ENCODE results near the gene GCSAML. TPM values are rescaled to one million over a fixed set of nuclear protein-coding genes. Genes with fewer than 3 reads are reported as not detected.

The GCSAML gene
- total RNA-seq, 4 donors from 2014 or later, result 0.18 to 1.7 (median 0.41) TPM

DNA sequence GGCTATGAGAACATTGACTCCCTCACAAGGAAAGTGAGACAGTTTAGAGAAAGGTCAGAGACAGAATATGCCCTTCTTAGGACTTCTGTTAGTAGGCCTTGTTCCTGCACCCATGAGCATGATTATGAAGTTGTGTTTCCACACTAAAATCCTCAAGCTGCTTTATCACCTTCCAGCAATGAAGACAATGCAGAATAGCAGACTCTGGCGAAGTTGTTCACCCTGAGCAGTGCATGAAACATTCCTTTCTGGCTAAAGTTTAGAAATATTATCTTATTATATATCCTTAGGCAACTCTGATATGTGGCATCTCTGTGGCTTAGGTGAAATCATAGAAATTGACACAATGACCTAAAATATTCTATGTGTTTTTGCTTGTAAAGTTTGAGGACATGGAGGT lies 25.3 kb downstream of the GCSAML start:
- no peak for TF ChIP-seq POLR2A (IDR thresholded peaks at IDR 0.05)
- TF ChIP-seq, protein P1, sequence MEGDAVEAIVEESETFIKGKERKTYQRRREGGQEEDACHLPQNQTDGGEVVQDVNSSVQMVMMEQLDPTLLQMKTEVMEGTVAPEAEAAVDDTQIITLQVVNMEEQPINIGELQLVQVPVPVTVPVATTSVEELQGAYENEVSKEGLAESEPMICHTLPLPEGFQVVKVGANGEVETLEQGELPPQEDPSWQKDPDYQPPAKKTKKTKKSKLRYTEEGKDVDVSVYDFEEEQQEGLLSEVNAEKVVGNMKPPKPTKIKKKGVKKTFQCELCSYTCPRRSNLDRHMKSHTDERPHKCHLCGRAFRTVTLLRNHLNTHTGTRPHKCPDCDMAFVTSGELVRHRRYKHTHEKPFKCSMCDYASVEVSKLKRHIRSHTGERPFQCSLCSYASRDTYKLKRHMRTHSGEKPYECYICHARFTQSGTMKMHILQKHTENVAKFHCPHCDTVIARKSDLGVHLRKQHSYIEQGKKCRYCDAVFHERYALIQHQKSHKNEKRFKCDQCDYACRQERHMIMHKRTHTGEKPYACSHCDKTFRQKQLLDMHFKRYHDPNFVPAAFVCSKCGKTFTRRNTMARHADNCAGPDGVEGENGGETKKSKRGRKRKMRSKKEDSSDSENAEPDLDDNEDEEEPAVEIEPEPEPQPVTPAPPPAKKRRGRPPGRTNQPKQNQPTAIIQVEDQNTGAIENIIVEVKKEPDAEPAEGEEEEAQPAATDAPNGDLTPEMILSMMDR (IDR thresholded peaks at IDR 0.05), result no peak
- DNase-seq, result no peak
- Histone ChIP-seq H3K27me3 (no peaks in the 10 kb centered on the region), H3K36me3 (no peaks in the 10 kb centered on the region), H3K27ac (no peak overlapping the region), H3K9me3 (peaks cover 0 to 3% (median 0%) of the 10 kb centered on the region in 4 donors), H3K4me3 (no peak overlapping the region), H3K4me1 (no peaks in the 10 kb centered on the region)

DNA sequence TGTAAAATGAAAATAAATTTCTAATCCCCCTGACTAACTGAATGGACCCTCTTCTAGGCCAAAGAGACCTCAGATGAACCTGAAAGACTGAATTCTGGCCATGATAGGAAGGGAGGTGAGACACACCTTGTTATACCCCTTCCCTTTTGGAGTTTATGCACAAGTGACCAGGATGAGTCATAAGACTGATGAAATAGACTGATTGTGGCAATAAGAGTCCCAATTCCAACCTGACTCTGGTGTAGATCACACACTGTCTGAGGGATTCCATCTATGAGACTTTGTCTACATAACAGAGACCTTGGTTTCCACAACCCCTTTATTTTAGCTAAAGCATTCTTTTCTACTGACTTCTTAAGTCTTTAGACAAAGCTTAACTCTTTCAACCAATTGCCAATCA lies 25.7 kb downstream of the GCSAML start:
- no peak for TF ChIP-seq POLR2A (IDR thresholded peaks at IDR 0.05)
- TF ChIP-seq, protein P1 (IDR thresholded peaks at IDR 0.05), result no peak
- Histone ChIP-seq H3K36me3 (no peaks in the 10 kb centered on the region), H3K4me3 (no peak overlapping the region), H3K27ac (no peak overlapping the region), H3K9me3 (peaks cover 0 to 3% (median 0%) of the 10 kb centered on the region in 4 donors), H3K27me3 (no peaks in the 10 kb centered on the region), H3K4me1 (no peaks in the 10 kb centered on the region)
- no peak for DNase-seq

DNA sequence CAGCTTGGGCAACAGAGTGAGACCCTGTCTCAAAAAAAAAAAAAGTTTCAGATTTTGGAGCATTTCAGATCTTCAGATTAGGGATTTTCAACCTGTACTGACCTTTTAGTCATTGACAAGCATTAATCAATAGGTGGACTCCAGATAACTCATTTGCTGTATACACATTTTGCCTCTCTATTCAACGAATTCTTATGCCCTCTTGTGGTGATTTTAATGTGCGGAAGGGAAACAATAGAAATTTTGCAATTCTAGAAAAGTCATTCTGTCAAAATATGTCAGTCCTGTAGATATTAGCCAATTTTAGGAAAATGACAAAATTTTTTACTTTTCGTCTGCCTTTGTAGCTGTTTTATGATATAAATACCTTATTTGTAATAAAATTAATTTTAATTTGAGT lies 27.6 kb downstream of the GCSAML start:
- no peaks in the 10 kb centered on the region for H3K4me1 ChIP-seq
- no peaks in the 10 kb centered on the region for H3K36me3 ChIP-seq
- no peak overlapping the region for H3K27ac ChIP-seq
- no peak for DNase-seq
- H3K4me3 ChIP-seq, result no peak overlapping the region
- H3K27me3 ChIP-seq, result no peaks in the 10 kb centered on the region
- TF ChIP-seq, protein P1 (IDR thresholded peaks at IDR 0.05), result peak in 3 of 6 experiments; percentile 15 to 23 (median 22)
- TF ChIP-seq POLR2A (IDR thresholded peaks at IDR 0.05), result no peak
- no peaks in the 10 kb centered on the region for H3K9me3 ChIP-seq

DNA sequence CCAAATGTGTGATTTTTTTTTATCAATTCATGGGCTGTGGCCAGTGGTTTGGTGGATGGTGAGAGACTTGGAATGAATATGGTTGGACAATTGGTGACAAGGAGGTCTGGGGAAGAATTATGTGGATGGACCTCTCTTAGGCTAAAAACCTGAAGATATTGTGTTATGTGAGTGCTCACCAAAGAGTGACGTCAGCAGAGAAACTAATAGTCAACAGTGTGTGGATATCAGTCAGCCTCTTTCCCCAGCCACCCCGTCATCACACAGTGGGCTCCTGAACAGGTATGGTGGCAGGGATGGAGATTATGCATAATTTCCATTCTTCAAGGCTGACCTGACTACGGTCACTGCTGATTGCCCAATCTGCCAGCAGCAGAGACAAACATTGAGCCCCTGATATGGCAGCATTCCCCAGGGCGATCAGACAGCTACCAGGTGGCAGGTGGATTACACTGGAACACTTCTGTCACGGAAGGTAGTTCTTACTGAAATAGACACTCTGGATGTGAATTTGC lies 30.1 kb downstream of the GCSAML start:
- Histone ChIP-seq H3K9me3 (no peaks in the 10 kb centered on the region), H3K4me3 (no peak overlapping the region), H3K27me3 (no peaks in the 10 kb centered on the region), H3K36me3 (no peaks in the 10 kb centered on the region), H3K4me1 (no peaks in the 10 kb centered on the region), H3K27ac (no peak overlapping the region)
- TF ChIP-seq, protein P1 (IDR thresholded peaks at IDR 0.05), result no peak
- TF ChIP-seq POLR2A (IDR thresholded peaks at IDR 0.05), result no peak
- DNase-seq, result no peak

DNA sequence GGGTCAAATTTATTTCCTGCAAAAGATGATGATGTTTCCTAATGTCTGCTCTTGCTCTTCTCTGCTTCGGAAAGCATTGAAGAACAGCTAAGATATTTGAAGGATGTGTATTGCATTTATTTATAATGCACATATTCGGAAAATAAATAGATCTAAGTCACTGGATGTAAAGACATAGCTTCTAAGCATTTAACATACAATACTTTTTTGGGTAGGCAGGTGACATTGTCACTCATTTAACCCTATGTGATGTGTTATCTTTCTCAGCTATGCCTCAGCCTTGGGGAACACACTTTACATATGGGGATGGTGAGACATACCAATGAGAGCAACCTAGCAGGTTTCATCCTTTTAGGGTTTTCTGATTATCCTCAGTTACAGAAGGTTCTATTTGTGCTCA lies 39.1 kb downstream of the GCSAML start, which contains the start of gene OR2G2:
OR2G2 (plus strand) TSS at position 301 of the 400 bp plus-strand sequence; CDS start at position 301, 0 bp downstream.
- no peaks in the 10 kb centered on the region for H3K27me3 ChIP-seq
- H3K27ac ChIP-seq, result no peak within 1 kb of the TSS
- no peaks in the 10 kb centered on the region for H3K36me3 ChIP-seq
- no peak for DNase-seq
- H3K9me3 ChIP-seq, result no peaks in the 10 kb centered on the region
- no peaks in the 10 kb centered on the region for H3K4me1 ChIP-seq
- no peak for TF ChIP-seq POLR2A (IDR thresholded peaks at IDR 0.05)
- TF ChIP-seq, protein P1 (IDR thresholded peaks at IDR 0.05), result no peak
- H3K4me3 ChIP-seq, result no peak within 1 kb of the TSS

DNA sequence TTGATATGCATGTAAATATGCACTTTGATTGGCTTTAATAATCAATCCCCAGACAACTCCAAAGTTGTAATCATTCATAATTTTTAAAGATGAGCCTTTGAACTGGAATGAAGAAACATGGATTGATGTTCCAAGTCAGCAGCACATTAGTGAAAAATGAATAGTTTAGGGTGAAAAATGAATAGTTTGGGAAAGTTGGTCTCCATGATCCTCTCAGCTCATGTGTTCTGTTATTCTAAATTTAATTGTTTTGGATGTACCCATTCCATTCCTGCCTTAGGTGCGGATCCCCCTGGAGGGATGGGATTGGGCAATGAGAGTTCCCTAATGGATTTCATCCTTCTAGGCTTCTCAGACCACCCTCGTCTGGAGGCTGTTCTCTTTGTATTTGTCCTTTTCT lies 56.4 kb downstream of the GCSAML start, which contains the start of gene OR2G3:
OR2G3 (plus strand) TSS at position 301 of the 400 bp plus-strand sequence; CDS start at position 301, 0 bp downstream.
- DNase-seq, result no peak
- no peaks in the 10 kb centered on the region for H3K27me3 ChIP-seq
- no peaks in the 10 kb centered on the region for H3K36me3 ChIP-seq
- H3K27ac ChIP-seq, result no peak within 1 kb of the TSS
- H3K9me3 ChIP-seq, result no peaks in the 10 kb centered on the region
- no peak within 1 kb of the TSS for H3K4me3 ChIP-seq
- TF ChIP-seq, protein P1 (IDR thresholded peaks at IDR 0.05), result no peak
- TF ChIP-seq POLR2A (IDR thresholded peaks at IDR 0.05), result no peak
- H3K4me1 ChIP-seq, result no peaks in the 10 kb centered on the region

Measured in Peyer's patch (tissue), 4 donors.